Left lobe of liver (tissue), 2 donors: ENCODE results near the gene TBC1D5. TPM values are rescaled to one million over a fixed set of nuclear protein-coding genes. Genes with fewer than 3 reads are reported as not detected.
A peak's percentile ranks its signal among the peaks of the same experiment; 100 is the strongest.
"Not testable (repeated sequence)": the region's sequence is repeated elsewhere in the genome, so short reads cannot be mapped to it uniquely, and the experiment has no call there.

Experiments used
- ATAC-seq: fragments of 200-7000 bp; cut with Tn5 transposase; one replicate; pipeline ENCODE4 v1.9.1; 2020; ENCODE audit warnings: mild to moderate bottlenecking, moderate library complexity
- DNase-seq: peaks from one replicate; pipeline ENCODE4 v3.0.0-alpha.2; 2020; ENCODE audit warnings: low spot score
- total RNA-seq: library from RNA; stranded (reverse); gene quantifications from one replicate; pipeline ENCODE4 v1.2.1, GENCODE V29; 2021
- donor health status: DM: no; HTN: no; CAD: no; lungs with moderate emphysema.
- donor health status: DM: no; HTN: yes; CAD: no.

TBC1D5 gene
- total RNA-seq, 1 donor from 2014 or later, result 21.8 TPM

- DNase-seq (no peak), ATAC-seq (no peak)
These were observed 10.0 kb upstream of the TBC1D5 start for GRCh38 chr3:17752436-17752835.

DNA sequence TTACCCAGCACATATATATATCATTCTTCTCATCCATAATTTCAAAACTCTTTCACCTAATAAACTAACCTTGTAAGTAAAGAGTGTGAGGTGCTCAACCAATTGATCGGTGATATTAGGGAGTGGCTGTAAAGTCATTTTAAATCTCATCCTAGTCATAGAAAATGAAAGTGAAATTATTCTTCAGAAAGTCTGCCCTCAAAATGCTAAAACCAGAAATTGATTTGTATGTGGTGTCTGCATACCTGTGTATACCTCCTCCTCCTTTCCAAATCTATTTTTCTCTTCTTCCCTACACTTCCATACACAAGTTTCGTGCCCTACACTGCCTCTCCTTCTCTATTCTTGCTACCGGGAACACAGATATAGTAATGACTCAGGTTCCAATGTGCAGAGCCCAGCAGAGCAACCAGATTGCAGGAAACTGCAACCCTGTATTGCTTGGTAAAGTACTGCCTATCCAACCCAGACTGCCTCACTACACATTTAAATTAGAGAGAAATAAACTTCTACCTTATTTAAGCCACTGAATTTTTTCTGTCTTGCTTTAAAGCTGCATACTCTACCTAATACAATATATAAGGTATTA is 7.4 kb upstream of the TBC1D5 start:
- peak; percentile 85 for ATAC-seq
- DNase-seq, result no peak

GRCh38 chr3:17749281-17749680 is 6.8 kb upstream of the TBC1D5 start:
- ATAC-seq (peak; percentile 32), DNase-seq (no peak)

DNA sequence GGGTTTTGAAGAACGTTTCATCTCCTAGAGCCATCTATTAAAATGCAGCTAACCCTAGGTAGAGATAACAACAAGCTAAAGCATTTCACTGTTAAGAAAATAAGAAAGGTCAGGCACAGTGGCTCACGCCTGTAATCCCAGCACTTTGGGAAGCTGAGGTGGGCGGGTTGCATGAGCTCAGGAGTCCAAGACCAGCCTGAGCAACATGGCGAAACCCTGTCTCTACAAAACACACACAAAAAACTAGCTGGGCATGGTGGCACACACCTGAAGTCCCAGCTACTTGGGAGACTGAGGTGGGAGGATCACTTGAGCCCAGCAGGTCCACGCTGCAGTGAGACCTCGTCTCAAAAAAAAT is 5.4 kb upstream of the TBC1D5 start:
- ATAC-seq, result no peak
- no peak for DNase-seq

GRCh38 chr3:17747174-17747889 is 4.9 kb upstream of the TBC1D5 start:
- DNase-seq (no peak), ATAC-seq (no peak)

DNA sequence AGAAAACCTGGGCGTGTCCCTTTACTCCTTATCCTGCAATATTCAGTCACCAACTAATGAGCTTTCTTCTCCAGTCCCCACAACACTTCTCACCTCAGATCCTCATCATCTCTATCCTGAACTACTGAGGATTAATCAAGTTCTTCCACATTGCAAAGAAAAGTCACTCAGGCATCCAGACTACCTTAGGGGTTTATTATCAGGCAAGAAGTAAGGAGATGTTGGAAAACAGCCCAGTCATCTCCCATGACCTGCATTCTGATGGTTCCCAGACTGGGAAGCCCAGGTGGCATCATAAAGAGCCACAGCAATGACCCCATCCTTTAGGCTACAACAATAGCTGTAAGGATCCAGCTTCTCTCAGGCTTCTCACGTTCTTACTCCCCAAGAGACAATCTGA is 3.5 kb upstream of the TBC1D5 start:
- no peak for ATAC-seq
- no peak for DNase-seq

DNA sequence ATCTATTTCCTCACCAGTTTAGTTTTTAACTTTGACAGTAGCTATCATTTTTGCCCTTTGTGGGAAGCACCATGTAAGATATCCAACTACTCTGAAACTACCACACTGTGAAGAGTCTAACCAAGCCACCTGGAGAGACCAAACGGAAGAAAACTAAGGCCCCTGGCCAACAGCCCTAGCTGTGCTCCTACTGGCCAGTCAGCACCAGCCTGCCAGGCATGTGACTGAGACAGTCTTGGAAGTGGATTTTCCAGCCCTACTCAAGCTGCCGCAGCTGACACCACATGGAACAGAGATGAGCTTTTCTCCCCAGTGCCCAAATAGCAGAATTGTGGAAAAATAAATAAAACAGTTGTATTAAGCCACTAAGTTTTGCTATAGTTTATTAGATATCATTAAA is 2.9 kb upstream of the TBC1D5 start:
- ATAC-seq (no peak), DNase-seq (no peak)

DNA sequence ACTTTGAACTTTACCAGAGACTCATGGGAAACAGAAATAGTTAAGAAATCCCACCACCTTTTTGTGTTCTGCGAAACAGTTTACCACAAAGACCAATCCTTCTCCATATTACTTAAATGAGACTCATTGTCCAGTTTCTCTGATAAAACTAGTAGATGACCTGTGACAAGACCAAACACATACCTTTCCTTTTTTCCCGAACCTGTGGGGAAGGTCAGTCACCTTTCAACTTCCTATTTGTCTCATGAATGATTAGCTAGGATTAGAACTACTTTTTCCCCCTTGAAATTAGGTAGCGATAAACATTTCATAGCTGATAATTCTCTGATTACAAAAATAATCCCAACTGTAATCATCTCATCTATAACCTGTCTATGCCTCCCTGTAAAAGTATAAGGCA is 2.3 kb upstream of the TBC1D5 start:
- DNase-seq (no peak), ATAC-seq (no peak)

GRCh38 chr3:17743658-17743995 is 1.2 kb upstream of the TBC1D5 start:
- ATAC-seq (no peak), DNase-seq (no peak)

- DNase-seq (no peak), ATAC-seq (peak; percentile 6)
These were observed 638 bp upstream of the TBC1D5 start for GRCh38 chr3:17742880-17743657.

DNA sequence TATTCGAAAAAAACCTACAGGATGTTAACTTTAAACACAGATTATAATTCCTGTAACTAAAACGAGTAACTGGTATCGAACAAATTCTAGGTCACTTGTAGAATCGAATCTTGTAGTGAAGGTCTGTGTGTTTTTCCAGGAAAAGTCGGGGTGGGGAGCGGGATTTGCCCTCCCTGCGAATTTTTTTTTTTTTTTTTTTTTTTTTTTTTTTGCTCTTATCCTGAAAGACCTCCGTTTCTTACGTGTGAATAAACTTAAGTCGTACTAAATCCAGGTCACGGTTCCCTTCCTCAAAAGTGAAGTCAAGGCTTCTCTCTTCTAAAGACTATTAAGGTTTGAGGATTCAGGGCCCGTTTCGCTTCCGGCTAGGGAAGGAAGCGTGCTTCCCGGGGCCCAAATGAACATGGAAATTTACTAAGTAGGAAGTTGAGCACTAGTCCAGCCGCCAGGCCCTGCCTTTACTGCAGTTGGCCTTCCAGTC is 770 bp downstream of the TBC1D5 start:
- DNase-seq, result no peak
- ATAC-seq, result no peak

GRCh38 chr3:17740721-17741141 is 1.7 kb downstream of the TBC1D5 start:
- ATAC-seq (no peak), DNase-seq (no peak)

- DNase-seq (no peak), ATAC-seq (no peak)
These were observed 3.5 kb downstream of the TBC1D5 start for GRCh38 chr3:17738921-17739320.

- no peak for DNase-seq
- ATAC-seq, result no peak
These were observed 4.2 kb downstream of the TBC1D5 start for GRCh38 chr3:17738219-17738618.

GRCh38 chr3:17737591-17737990 is 4.8 kb downstream of the TBC1D5 start:
- DNase-seq (no peak), ATAC-seq (no peak)

DNA sequence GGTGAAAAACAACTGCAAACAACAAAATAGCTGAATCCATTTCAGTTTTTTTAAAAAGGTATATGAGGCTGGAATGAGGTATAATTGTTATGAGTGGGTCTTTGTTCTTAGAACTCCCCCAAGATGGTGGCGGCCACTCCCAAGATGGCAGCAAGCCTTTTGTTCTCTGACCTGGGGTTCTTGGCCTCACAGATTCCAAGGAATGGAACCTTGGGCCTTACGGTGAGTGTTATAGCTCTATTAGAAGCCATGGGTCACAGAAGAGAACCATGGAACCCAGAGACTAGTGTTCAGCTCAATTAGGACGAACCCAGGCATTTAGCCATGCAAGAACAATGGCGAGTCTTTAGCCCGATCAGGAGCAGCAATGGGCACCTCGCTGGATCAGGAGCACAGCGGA is 7.1 kb downstream of the TBC1D5 start:
- not testable (repeated sequence) for ATAC-seq

DNA sequence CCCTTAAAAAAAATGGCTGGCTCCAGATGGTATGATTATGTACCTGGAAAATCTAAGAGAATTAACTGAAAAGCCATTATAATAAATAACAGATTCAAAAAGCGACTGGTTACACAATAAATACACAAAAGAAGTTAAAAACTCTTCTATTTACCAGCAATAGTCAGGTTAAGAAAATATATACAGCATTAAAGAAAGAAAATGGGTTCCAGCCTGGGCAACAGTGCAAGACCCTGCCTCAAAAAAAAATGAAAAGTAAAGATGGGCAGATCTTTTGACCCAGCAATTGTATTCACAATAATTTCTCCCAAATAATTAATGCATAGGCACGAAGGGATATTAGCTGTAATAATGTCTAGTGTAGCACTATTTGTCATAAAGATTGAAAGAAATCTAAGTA is 8.7 kb downstream of the TBC1D5 start:
- ATAC-seq, result no peak
- no peak for DNase-seq

More for the DNA sequence above, 7.1 kb downstream of the TBC1D5 start:
- not testable (repeated sequence) for DNase-seq

GRCh38 chr3:17733215-17733614 is 9.2 kb downstream of the TBC1D5 start:
- DNase-seq (no peak), ATAC-seq (no peak)

- DNase-seq (peak; percentile 62), ATAC-seq (peak; percentile 85)
These were observed 12.0 kb downstream of the TBC1D5 start for GRCh38 chr3:17730318-17730967.

DNA sequence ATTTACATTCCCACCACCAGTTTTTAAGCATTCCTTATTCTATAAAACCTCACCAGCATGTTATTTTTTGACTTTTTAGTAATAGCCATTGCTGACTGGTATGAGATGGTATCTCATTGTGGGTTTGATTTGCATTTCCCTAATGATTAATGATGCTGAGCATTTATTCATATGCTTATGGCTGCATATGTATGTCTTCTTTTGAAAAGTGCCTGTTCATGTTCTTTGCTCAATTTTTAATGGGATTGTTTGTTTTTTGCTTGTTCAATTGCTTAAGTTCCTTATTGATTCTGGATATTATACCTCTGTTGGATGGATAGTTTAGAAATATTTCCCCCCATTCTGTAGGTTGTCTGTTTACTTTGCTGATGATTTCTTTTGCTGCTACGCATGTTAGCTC is 16.1 kb downstream of the TBC1D5 start:
- DNase-seq (no peak), ATAC-seq (no peak)

DNA sequence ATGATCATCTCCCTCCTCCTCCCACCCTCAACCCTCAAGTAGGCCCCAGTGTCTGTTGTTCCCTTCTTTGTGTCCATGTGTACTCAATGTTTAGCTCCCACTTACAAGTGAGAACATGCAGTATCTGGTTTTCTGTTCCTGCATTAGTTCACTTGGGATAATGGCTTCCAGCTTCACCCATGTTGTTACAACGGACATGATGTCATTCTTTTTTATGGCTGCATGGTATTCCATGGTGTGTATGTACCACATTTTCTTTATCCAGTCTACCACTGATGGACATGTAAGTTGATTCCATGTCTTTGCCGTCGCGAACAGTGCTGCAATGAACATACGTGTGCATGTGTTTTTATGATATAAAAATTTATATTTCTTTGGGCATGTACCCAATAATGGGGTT is 16.6 kb downstream of the TBC1D5 start:
- DNase-seq, ATAC-seq: not testable (repeated sequence)

- no peak for ATAC-seq
- DNase-seq, result no peak
These were observed 17.5 kb downstream of the TBC1D5 start for GRCh38 chr3:17724948-17725347.
